ENCODE results near the gene TNFRSF12A.
A peak's percentile ranks its signal among the peaks of the same experiment; 100 is the strongest.

Gene TNFRSF12A

DNA sequence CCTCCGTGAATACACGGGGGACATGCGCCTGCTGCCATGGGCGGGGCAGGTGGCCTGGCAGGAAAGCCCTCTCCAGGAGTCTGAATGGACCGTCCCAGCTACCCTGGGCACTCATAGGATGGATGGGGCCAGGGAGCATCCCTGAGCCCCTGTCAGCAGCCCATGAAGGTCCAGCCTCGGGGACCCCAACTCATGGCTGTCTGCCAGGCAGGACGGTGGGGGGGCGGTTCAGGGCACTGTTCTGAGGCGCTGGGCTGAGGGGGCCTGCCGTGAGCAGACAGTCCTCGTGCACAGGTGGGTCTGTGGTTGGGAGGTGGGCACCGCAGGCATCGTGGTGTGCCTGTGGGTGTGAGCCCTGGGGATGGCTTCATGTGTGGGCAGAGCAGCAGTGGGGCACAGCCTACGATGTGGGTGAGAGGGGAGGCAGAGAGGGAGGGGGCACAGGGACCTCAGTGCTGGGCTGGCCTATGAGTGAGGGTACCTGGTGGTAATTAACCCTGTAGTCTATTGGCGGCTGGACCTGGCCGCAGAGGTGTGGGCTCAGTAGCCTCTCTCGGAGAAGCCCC lies 33.5 kb upstream of the TNFRSF12A start:
- no peak for DNase-seq (ENCODE audit: low spot score)

DNA sequence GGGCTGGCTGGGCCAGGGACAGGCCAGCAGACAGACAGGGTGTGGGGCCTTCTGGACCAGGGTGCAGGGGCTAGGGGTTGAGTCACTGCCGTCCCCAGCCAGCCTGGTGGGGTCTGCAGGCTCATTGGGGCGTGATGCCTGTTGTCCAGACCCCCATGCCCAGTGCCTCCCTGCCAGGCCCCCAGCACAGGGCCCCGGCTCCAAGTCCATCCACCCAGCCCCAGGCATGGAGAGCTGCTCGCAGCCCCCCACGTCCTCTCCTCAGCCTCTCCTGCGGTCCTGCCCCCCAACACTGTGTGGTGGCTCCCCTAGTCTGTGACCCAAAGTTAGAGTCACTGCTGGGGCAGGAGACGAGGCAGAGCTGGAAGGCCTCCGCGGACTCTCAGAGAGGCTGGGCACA lies 32.9 kb upstream of the TNFRSF12A start:
- no peak for DNase-seq (ENCODE audit: low spot score)

GRCh38 chr16:2987833-2988232 lies 32.3 kb upstream of the TNFRSF12A start:
- DNase-seq (ENCODE audit: low spot score) = no peak

GRCh38 chr16:2988590-2989099 lies 31.5 kb upstream of the TNFRSF12A start:
- DNase-seq (ENCODE audit: low spot score) = no peak

- no peak for DNase-seq (ENCODE audit: low spot score)
Observed at GRCh38 chr16:2990891-2991290, 29.3 kb upstream of the TNFRSF12A start.

DNA sequence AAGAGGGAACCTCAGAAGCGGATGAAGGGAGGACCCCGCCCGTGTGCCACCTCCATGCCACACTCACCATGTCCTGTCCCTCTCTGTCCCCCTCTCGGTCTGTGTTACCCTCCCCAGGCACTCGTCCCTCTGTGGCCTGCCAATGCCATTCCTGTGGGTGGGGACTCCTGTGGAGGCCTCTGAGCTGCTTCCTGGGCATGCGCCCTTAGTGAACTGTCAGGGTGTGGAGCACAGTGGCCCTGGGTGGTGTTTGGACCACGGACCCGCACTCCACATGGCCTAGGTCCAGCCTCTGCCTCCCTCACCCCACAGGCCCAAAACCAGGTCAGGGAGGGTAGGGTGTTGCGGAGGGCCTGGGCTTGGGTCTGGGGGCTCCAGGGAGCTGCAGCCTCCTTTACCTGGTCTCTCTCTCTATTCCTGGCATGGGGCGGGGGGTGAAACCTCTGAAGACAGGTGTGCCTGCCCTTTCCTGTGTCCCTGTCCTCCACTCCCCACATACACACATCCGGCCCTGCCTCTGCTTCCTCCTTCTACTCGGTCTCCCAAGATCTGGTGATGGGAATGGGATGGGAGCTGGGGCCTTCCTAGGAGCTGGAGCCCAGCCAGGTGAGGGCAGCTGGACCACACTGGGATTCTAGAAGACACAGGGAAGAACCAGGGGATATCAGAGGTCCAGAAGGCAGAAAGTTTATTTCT lies 28.5 kb upstream of the TNFRSF12A start:
- no peak for DNase-seq (ENCODE audit: low spot score)

- DNase-seq (ENCODE audit: low spot score) = no peak
Observed at GRCh38 chr16:2992383-2993081, 27.6 kb upstream of the TNFRSF12A start.

- DNase-seq (ENCODE audit: low spot score) = no peak
Observed at GRCh38 chr16:2996298-2996697, 23.9 kb upstream of the TNFRSF12A start.

GRCh38 chr16:2999929-3000328 lies 20.2 kb upstream of the TNFRSF12A start:
- no peak for DNase-seq (ENCODE audit: low spot score)

- no peak for DNase-seq (ENCODE audit: low spot score)
Observed at GRCh38 chr16:3000540-3000939, 19.6 kb upstream of the TNFRSF12A start.

- DNase-seq (ENCODE audit: low spot score) = no peak
Observed at GRCh38 chr16:3001316-3001715, 18.9 kb upstream of the TNFRSF12A start.

DNA sequence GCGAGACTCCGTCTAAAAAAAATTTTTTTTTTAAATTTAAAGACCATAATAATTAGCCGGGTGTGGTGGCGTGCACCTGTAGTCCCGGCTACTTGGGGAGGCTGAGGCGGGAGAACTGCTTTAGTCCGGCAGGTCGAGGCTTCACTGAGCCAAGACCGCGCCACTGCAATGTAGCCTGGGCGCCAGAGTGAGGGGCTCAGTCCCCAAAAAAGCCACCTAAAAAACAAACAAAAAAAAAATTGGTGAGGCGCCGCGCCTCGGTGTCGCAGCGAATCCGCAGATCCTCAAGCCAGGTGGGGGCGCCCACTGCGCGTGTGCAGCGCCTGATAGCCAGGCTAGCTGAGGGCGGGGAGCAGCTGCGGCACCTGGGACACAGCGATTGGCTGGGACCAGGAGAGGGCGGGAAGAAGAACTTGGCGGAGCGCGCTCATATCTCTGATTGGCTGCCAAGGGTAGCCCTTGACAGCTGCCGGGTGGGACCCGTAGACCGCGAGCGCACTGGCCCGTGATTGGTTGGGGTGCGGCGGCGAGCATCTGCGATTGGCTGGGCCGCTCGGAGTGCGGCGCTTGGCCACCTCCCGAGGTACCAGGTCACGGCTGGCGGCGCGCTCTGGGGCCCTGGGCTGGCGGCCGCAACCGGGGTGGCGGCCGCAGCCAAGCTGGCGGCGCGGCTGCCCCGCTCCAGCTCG lies 16.4 kb upstream of the TNFRSF12A start:
- DNase-seq (ENCODE audit: low spot score) = peak; percentile 100

DNA sequence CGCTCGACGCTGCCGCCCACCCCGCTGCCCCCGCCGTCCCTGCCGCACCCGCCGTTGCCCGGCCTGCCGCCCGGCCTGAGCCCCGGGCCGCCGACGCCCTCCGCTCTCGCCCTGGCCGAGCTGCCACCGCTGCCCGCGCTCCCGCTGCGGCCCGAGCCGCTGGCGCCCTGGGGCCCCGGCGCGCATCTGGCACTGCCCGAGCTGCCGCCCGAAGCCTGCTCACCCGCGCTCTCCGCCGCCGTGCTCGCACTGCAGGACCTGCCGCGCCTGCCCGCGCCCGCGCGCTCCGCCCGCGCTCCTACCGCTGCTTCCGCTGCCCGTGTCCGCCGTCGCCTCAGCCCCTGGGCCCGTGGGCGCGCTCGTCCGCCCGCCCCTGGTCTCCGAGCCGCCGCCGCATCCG lies 15.8 kb upstream of the TNFRSF12A start:
- peak; percentile 23 for DNase-seq (ENCODE audit: low spot score)

DNA sequence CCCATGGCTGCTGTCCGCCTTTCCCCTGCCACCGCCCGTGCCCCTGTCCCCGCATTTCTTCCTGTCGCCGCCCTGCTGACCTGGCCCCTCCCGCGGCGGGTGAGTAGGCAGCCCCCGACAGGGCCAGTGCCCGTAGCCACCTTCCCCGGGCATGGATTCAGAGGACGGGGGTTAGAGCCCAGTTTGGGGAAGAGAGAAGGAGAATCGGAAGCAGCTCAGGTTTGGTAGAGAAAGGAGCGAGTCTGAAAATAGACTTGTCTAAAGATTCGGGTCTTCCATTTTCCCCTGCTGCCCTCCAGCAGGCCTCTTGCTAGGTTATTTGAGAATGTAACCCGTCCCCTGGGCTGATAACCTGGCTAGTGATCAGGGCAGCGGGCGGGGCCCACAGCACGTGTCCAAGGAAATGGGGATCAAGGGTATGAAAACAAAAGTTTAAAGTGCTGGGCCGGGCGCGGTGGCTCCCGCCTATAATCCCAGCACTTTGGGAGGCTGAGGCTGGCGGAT lies 15.3 kb upstream of the TNFRSF12A start:
- peak; percentile 24 for DNase-seq (ENCODE audit: low spot score)

GRCh38 chr16:3007059-3007956 lies 12.9 kb upstream of the TNFRSF12A start:
- DNase-seq (ENCODE audit: low spot score) = no peak

GRCh38 chr16:3007957-3008689 lies 12.0 kb upstream of the TNFRSF12A start:
- DNase-seq (ENCODE audit: low spot score) = no peak

GRCh38 chr16:3008690-3009037 lies 11.5 kb upstream of the TNFRSF12A start:
- DNase-seq (ENCODE audit: low spot score) = no peak

GRCh38 chr16:3009568-3010390 lies 10.4 kb upstream of the TNFRSF12A start:
- DNase-seq (ENCODE audit: low spot score) = no peak

DNA sequence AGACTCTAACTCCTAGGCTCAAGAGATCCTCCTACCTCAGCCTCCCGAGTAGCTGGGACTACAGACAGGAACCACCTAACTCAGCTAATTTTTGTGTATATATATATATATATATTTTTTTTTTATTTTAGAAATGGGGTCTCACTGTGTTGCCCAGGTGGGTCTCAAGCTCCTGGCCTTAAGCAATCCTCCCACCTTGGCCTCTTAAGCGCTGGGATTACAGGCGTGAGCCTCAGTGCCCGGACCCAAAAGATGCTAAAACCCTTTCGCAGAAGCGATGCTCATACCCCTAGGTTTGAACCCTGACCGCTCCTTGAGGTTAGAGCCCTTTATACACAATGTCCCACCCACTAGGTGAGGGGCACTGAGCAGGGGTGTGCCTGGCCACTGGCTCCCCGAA lies 9.7 kb upstream of the TNFRSF12A start:
- no peak for DNase-seq (ENCODE audit: low spot score)

DNA sequence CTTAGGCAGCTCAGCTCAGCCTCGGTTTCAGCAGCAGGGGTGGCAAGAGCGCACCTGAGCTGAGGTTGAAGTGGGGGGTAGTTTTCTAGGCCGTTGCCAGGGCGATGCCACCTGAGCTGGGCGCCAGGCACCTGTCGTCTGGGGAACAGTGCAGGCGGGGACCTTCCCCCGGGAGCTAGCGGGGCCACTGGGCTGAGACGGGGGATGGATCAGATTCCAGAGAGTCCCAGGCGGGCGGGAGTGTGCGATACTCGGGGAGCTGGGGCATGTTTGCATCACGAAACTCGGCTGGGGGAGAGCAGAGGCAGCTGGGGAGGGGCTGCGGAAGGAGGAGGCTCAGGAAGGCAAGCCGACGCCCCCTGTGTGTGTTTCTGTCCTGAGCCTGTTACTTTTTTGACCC lies 7.9 kb upstream of the TNFRSF12A start:
- no peak for DNase-seq (ENCODE audit: low spot score)

Data from hematopoietic multipotent progenitor cell treated with erythropoietin and hydrocortisone succinate and interleukin-3 and kit ligand, for 15 days (in vitro differentiated cells).